ENCODE data around the gene DHFR.

DNA sequence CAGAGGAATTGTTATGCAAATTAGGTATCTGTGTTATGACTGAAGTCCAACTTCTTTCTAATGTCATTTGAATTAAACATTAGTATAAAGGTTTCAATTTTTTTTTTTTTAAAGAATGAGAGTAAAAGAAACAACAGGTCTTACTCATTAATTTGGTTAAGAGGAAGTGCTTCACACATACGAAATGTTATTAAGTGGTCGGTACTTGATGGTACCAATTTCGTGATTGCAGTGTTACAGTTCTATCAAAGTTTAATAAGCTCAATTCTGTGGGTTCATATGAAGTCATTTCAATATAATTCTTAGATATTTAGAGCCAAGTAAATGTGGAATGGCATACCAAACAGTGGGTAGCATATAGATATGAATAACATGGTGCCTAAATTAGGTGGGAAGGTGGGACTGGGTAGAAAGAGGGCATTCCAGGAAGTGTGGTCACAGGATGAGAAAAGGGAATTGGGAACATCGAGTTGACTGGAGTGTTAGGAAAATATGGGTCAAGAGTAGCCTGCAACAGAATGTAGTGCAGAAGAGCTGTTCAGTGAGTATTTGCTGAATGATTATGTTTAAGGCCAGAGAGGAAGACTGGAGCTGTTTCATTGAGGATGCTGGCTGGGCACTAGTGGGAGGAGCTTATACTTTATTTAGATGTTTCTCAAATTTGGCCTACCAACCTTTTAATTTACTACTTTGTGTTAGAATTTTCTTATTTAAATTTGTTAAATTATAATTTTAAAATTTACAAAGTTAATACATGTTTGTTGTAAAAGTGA, 34.1 kb upstream of the DHFR start:
- no peak for TF ChIP-seq PATZ1 (CRISPR knock-in tag; IDR thresholded peaks at IDR 0.05; ENCODE audit: borderline replicate concordance)
- TF ChIP-seq TCF4 (CRISPR knock-in tag; IDR thresholded peaks at IDR 0.05; ENCODE audit: borderline replicate concordance), result no peak
- no peak for TF ChIP-seq ZFP3 (CRISPR knock-in tag; IDR thresholded peaks at IDR 0.05)
- TF ChIP-seq OSR1 (CRISPR knock-in tag; IDR thresholded peaks at IDR 0.05), result no peak
- TF ChIP-seq, protein P1, sequence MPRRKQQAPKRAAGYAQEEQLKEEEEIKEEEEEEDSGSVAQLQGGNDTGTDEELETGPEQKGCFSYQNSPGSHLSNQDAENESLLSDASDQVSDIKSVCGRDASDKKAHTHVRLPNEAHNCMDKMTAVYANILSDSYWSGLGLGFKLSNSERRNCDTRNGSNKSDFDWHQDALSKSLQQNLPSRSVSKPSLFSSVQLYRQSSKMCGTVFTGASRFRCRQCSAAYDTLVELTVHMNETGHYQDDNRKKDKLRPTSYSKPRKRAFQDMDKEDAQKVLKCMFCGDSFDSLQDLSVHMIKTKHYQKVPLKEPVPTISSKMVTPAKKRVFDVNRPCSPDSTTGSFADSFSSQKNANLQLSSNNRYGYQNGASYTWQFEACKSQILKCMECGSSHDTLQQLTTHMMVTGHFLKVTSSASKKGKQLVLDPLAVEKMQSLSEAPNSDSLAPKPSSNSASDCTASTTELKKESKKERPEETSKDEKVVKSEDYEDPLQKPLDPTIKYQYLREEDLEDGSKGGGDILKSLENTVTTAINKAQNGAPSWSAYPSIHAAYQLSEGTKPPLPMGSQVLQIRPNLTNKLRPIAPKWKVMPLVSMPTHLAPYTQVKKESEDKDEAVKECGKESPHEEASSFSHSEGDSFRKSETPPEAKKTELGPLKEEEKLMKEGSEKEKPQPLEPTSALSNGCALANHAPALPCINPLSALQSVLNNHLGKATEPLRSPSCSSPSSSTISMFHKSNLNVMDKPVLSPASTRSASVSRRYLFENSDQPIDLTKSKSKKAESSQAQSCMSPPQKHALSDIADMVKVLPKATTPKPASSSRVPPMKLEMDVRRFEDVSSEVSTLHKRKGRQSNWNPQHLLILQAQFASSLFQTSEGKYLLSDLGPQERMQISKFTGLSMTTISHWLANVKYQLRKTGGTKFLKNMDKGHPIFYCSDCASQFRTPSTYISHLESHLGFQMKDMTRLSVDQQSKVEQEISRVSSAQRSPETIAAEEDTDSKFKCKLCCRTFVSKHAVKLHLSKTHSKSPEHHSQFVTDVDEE (CRISPR knock-in tag; IDR thresholded peaks at IDR 0.05), result no peak
